SK-N-SH (cell line): ENCODE measurements around the gene PRKX. TPM values are rescaled to one million over a fixed set of nuclear protein-coding genes. Genes with fewer than 3 reads are reported as not detected.
"Not testable (repeated sequence)": the region's sequence is repeated elsewhere in the genome, so short reads cannot be mapped to it uniquely, and the experiment has no call there.

ENCODE experiments used
- CTCF ChIA-PET: fragments of 300-600, 350-600 bp; formaldehyde crosslinking; extraction: SDS; loops from one replicate; lab custom pipeline; 2021; lab: Yijun Ruan, JAX
- POLR2A ChIA-PET: fragments of 350-600 bp; sonication (Branson Sonifier 250); formaldehyde crosslinking; extraction: SDS; loops from one replicate; lab custom pipeline; 2020; ENCODE audit warnings: antibody characterized with exemption, inconsistent platforms; lab: Yijun Ruan, JAX
- DNase-seq: peaks from one replicate; pipeline ENCODE4 v3.0.0; 2012
- H2AFZ ChIP-seq: fragments of 200-600 bp; sonication (generic); 2 replicates; pipeline ENCODE4 v1.8.1; 2016; ENCODE audit warnings: antibody characterized with exemption, mild to moderate bottlenecking, low read depth
- H3F3A ChIP-seq: fragments of 200-600 bp; sonication (generic); replicated peaks from 2 replicates; pipeline ENCODE3; 2016; ENCODE audit warnings: antibody characterized with exemption, mild to moderate bottlenecking; ENCODE audit not compliant: insufficient read depth
- H3K27ac ChIP-seq, 2 experiments: fragments of 200-500 bp in 1 of 2; fragments of 200-600 bp in 1 of 2; sonication (Bioruptor generic) in 1 of 2; sonication (generic), shearing (Covaris generic) in 1 of 2; 2 replicates each; pipeline versions ENCODE4 v1.5.1 to v1.6.1; 2014 to 2016; ENCODE audit warnings: low read depth in 2 of 2, inconsistent platforms in 1 of 2, low read length in 1 of 2, mild to moderate bottlenecking in 1 of 2, mixed read lengths in 1 of 2
- H3K27me3 ChIP-seq: fragments of 200-600 bp; sonication (generic), shearing (Covaris generic); 2 replicates; pipeline ENCODE4 v1.6.1; 2016; ENCODE audit warnings: mixed run types; ENCODE audit not compliant: insufficient read depth
- H3K36me3 ChIP-seq, 2 experiments: fragments of 200-500 bp in 1 of 2; fragments of 200-600 bp in 1 of 2; sonication (Bioruptor generic) in 1 of 2; sonication (generic) in 1 of 2; replicated peaks in 1 of 2; 2 replicates each; pipeline versions ENCODE3 to v1.5.1; 2014 to 2016; ENCODE audit warnings: low read length in 1 of 2, mild to moderate bottlenecking in 1 of 2; ENCODE audit not compliant: insufficient read depth in 2 of 2, control insufficient read depth in 1 of 2
- H3K4me1 ChIP-seq, 2 experiments: fragments of 200-500 bp in 1 of 2; fragments of 200-600 bp in 1 of 2; sonication (Bioruptor generic) in 1 of 2; sonication (generic), shearing (Covaris generic) in 1 of 2; 2 replicates each; pipeline versions ENCODE4 v1.5.1 to v1.6.1; 2014 to 2016; ENCODE audit warnings: low read depth in 1 of 2, low read length in 1 of 2, mixed run types in 1 of 2; ENCODE audit not compliant: insufficient read depth in 2 of 2, control insufficient read depth in 1 of 2
- H3K4me2 ChIP-seq: fragments of 200-600 bp; sonication (generic), shearing (Covaris generic); 2 replicates; pipeline ENCODE4 v1.6.1; 2017; ENCODE audit warnings: mixed run types
- H3K4me3 ChIP-seq, 2 experiments: fragments of 200-500 bp in 1 of 2; fragments of 200-600 bp in 1 of 2; sonication (Bioruptor generic) in 1 of 2; sonication (generic), shearing (Covaris generic) in 1 of 2; 2 replicates each; pipeline versions ENCODE4 v1.5.1 to v1.8.1; 2014 to 2016; ENCODE audit warnings: low read depth in 2 of 2, inconsistent platforms in 1 of 2, low read length in 1 of 2, mild to moderate bottlenecking in 1 of 2, mixed read lengths in 1 of 2, moderate library complexity in 1 of 2
- H3K79me2 ChIP-seq: fragments of 200-600 bp; sonication (generic); 2 replicates; pipeline ENCODE4 v1.8.1; 2017; ENCODE audit warnings: mild to moderate bottlenecking; ENCODE audit not compliant: insufficient read depth
- H3K9ac ChIP-seq: fragments of 200-600 bp; sonication (generic); 2 replicates; pipeline ENCODE4 v1.6.1; 2017; ENCODE audit warnings: mixed run types
- H3K9me2 ChIP-seq: fragments of 200-600 bp; sonication (generic); 2 replicates; pipeline ENCODE4 v1.6.1; 2017; ENCODE audit warnings: mixed run types
- H3K9me3 ChIP-seq: fragments of 200-600 bp; sonication (generic); 2 replicates; pipeline ENCODE4 v1.6.1; 2017; ENCODE audit warnings: mixed run types, mild to moderate bottlenecking, moderate library complexity
- H4K20me1 ChIP-seq: fragments of 200-600 bp; sonication (generic); 2 replicates; pipeline ENCODE4 v1.6.1; 2017; ENCODE audit warnings: mild to moderate bottlenecking, mixed run types; ENCODE audit not compliant: insufficient read depth
- ELF1 ChIP-seq: IDR thresholded peaks from 2 replicates; pipeline ENCODE4 v1.4.0; 2012
- EZH2phosphoT487 ChIP-seq: fragments of 200-600 bp; sonication (generic); IDR thresholded peaks from 2 replicates; pipeline ENCODE4 v1.6.1; 2017; ENCODE audit warnings: low read depth, mixed run types, mild to moderate bottlenecking, antibody characterized with exemption, moderate library complexity, borderline replicate concordance
- FOSL2 ChIP-seq: IDR thresholded peaks from 2 replicates; pipeline ENCODE4 v1.4.0; 2012; ENCODE audit warnings: low read depth, mild to moderate bottlenecking, moderate library complexity, borderline replicate concordance
- GABPA ChIP-seq: IDR thresholded peaks from 2 replicates; pipeline ENCODE4 v1.4.0; 2012; ENCODE audit warnings: low read depth, mild to moderate bottlenecking
- JUND ChIP-seq: IDR thresholded peaks from 2 replicates; pipeline ENCODE4 v1.4.0; 2012
- RAD21 ChIP-seq: IDR thresholded peaks from 2 replicates; pipeline ENCODE4 v1.6.1; 2012; ENCODE audit warnings: mild to moderate bottlenecking, low read length
- RCOR1 ChIP-seq: fragments of 150-350 bp; IDR thresholded peaks from 2 replicates; pipeline ENCODE4 v1.6.1; 2017; ENCODE audit warnings: antibody characterized with exemption, low read length
- RFX5 ChIP-seq: IDR thresholded peaks from 2 replicates; pipeline ENCODE4 v1.6.1; 2012; ENCODE audit warnings: mild to moderate bottlenecking, improper control_type of control experiment, low read length
- TAF1 ChIP-seq: IDR thresholded peaks from 2 replicates; pipeline ENCODE4 v1.6.1; 2012; ENCODE audit warnings: low read depth, mild to moderate bottlenecking, low read length, moderate library complexity, borderline replicate concordance
- TCF12 ChIP-seq: IDR thresholded peaks from 2 replicates; pipeline ENCODE4 v1.4.0; 2012
- YY1 ChIP-seq: IDR thresholded peaks from 2 replicates; pipeline ENCODE4 v1.4.0; 2012; ENCODE audit warnings: low read depth, mild to moderate bottlenecking
- WGBS: methylation state at CpG from one replicate; pipeline ENCODE4 v1.1.6; 2017; ENCODE audit warnings: low lambda C conversion rate; 5-methylcytosine and 5-hydroxymethylcytosine counted together
- polyA plus RNA-seq, 3 experiments: library from polyadenylated mRNA; depleted of rRNA; stranded (reverse); fragments of >200 nt; gene quantifications; 2 replicates each; pipeline ENCODE4 v1.2.3, GENCODE V29; 2012
- TF ChIP-seq, protein P1 (sequence below): fragments of 150-350 bp; IDR thresholded peaks from 2 replicates; pipeline ENCODE4 v1.6.1; 2017; ENCODE audit warnings: antibody characterized with exemption, low read length, low read depth, borderline replicate concordance
- TF ChIP-seq, protein P2 (sequence below): IDR thresholded peaks from 2 replicates; pipeline ENCODE4 v1.6.1; 2012; ENCODE audit warnings: mild to moderate bottlenecking, low read depth, low read length, moderate library complexity
- TF ChIP-seq, protein P3 (sequence below): IDR thresholded peaks from 2 replicates; pipeline ENCODE4 v1.4.0; 2012; ENCODE audit warnings: low read depth
- TF ChIP-seq, protein P4 (sequence below): IDR thresholded peaks from 2 replicates; pipeline ENCODE4; 2012

The PRKX gene
- polyA plus RNA-seq, 1 of the 3 experiments (the other 2 are of a cell fraction): 6.5 TPM

DNA sequence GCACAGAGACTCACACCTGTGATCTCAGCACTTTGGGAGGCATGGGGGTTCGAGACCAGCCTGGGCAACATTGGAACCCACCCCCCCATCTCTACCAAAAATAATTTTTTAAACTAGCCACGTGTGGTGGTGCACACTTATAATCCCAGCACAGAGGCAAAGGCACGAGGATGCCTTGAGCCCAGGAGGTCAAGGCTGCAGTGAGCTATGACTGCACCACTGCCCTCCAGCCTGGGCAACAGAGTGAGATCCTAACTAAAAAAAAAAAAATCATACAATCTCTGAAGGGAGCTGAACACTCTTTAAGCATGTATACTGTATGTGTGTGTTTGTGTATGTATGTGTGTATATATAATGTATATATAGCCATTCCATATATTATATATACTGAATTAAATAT lies 2.5 kb upstream of the PRKX start:
- peaks cover 14% of the 10 kb centered on the region; the same call in 1 of the 2 replicates for H3K27me3 ChIP-seq
- H3K9me3 ChIP-seq: no peaks in the 10 kb centered on the region
- no peak overlapping the region for H3K9ac ChIP-seq
- H3K4me2 ChIP-seq: no peak overlapping the region
- 22% methylated on average over 3 of the region's 3 CpGs for whole genome bisulfite sequencing
- no peak overlapping the region for H3K27ac ChIP-seq
- H3K9me2 ChIP-seq: no peaks in the 10 kb centered on the region
- TF ChIP-seq TAF1 (no peak), GABPA (no peak), ELF1 (no peak), RFX5 (no peak), TCF12 (no peak), JUND (no peak), EZH2phosphoT487 (no peak), RCOR1 (no peak), YY1 (no peak), RAD21 (no peak), FOSL2 (no peak)
- TF ChIP-seq, protein P1, sequence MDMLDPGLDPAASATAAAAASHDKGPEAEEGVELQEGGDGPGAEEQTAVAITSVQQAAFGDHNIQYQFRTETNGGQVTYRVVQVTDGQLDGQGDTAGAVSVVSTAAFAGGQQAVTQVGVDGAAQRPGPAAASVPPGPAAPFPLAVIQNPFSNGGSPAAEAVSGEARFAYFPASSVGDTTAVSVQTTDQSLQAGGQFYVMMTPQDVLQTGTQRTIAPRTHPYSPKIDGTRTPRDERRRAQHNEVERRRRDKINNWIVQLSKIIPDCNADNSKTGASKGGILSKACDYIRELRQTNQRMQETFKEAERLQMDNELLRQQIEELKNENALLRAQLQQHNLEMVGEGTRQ: no peak
- TF ChIP-seq, protein P2, sequence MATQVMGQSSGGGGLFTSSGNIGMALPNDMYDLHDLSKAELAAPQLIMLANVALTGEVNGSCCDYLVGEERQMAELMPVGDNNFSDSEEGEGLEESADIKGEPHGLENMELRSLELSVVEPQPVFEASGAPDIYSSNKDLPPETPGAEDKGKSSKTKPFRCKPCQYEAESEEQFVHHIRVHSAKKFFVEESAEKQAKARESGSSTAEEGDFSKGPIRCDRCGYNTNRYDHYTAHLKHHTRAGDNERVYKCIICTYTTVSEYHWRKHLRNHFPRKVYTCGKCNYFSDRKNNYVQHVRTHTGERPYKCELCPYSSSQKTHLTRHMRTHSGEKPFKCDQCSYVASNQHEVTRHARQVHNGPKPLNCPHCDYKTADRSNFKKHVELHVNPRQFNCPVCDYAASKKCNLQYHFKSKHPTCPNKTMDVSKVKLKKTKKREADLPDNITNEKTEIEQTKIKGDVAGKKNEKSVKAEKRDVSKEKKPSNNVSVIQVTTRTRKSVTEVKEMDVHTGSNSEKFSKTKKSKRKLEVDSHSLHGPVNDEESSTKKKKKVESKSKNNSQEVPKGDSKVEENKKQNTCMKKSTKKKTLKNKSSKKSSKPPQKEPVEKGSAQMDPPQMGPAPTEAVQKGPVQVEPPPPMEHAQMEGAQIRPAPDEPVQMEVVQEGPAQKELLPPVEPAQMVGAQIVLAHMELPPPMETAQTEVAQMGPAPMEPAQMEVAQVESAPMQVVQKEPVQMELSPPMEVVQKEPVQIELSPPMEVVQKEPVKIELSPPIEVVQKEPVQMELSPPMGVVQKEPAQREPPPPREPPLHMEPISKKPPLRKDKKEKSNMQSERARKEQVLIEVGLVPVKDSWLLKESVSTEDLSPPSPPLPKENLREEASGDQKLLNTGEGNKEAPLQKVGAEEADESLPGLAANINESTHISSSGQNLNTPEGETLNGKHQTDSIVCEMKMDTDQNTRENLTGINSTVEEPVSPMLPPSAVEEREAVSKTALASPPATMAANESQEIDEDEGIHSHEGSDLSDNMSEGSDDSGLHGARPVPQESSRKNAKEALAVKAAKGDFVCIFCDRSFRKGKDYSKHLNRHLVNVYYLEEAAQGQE: no peak
- TF ChIP-seq, protein P3, sequence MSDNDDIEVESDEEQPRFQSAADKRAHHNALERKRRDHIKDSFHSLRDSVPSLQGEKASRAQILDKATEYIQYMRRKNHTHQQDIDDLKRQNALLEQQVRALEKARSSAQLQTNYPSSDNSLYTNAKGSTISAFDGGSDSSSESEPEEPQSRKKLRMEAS: no peak
- TF ChIP-seq, protein P4, sequence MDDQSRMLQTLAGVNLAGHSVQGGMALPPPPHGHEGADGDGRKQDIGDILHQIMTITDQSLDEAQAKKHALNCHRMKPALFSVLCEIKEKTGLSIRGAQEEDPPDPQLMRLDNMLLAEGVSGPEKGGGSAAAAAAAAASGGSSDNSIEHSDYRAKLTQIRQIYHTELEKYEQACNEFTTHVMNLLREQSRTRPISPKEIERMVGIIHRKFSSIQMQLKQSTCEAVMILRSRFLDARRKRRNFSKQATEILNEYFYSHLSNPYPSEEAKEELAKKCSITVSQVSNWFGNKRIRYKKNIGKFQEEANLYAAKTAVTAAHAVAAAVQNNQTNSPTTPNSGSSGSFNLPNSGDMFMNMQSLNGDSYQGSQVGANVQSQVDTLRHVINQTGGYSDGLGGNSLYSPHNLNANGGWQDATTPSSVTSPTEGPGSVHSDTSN: no peak
- ChIA-PET POLR2A (no interaction called here), CTCF (no interaction called here)
- no peaks in the 10 kb centered on the region for H3K36me3 ChIP-seq
- no peak for DNase-seq
- no peak overlapping the region for H2AFZ ChIP-seq
- no peak overlapping the region for H3K4me3 ChIP-seq
- H3K4me1 ChIP-seq: no peaks in the 10 kb centered on the region; a peak in 1 of 4 replicates
- H3F3A ChIP-seq: no peaks in the 10 kb centered on the region
- H3K79me2 ChIP-seq: peaks cover 11% of the 10 kb centered on the region; the same call in 1 of the 2 replicates
- no peaks in the 10 kb centered on the region for H4K20me1 ChIP-seq

DNA sequence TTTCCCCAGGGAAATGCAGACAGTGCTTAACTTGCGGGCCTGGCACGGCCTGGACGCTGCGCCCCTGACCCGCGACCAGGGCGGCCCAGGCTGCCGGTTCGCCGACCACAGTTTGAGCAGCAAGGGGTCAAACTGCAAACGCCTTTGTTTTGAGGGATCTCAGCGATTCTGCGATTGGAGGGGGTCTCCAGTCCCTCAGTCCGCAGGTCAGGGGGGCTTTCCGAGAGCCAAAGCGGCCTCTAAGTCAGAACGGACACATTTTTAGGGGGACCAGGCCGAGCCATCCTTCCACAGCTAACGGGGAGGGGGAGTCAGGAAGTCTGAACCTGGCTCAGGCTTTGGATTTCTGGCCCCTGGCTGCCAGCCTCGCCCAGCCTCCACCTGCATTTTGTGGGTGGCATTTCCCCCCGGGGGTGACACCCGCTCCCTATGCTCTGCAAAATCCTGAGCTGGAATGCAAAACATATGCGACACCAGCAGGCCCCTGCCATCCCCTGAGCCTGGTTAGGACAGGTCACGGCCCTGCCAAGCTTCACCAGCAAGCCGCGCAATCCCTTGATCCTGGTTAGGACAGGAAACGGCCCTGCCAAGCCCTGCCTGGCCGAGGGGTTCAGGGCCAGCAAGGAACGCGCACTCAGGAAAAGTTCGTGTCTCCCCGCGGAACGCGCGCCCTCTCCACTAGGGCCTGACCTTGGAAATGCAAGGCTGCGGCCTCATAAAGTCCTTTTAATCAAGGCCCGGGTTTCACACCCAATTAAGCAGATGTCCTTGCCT lies 1.4 kb upstream of the PRKX start:
- H3K9ac ChIP-seq, CTCF ChIA-PET, DNase-seq, H3K4me1 ChIP-seq, H3K9me2 ChIP-seq, H2AFZ ChIP-seq, H4K20me1 ChIP-seq, H3K27ac ChIP-seq, H3K4me3 ChIP-seq, H3F3A ChIP-seq, H3K9me3 ChIP-seq, POLR2A ChIA-PET, H3K36me3 ChIP-seq, H3K4me2 ChIP-seq: not testable (repeated sequence)
- peaks cover 11% of the 10 kb centered on the region for H3K79me2 ChIP-seq
- H3K27me3 ChIP-seq: peaks cover 15% of the 10 kb centered on the region; the same call in 1 of the 2 replicates
- WGBS: 71% methylated on average over 32 of the region's 38 CpGs
